Mammary epithelial cell (primary cell): ENCODE measurements around the gene AMZ1.

ENCODE experiments used
- CTCF ChIP-seq, 2 donors: IDR thresholded peaks in 1 of 2; conservative IDR thresholded peaks in 1 of 2; 2 replicates each; pipeline ENCODE4 v1.5.1; 2011 to 2012; ENCODE audit warnings: inconsistent platforms in 2 of 2, low read length in 2 of 2, mild to moderate bottlenecking in 2 of 2, control low read depth in 1 of 2, low read depth in 1 of 2; ENCODE audit not compliant: insufficient read depth in 1 of 2; ENCODE audit errors: extremely low read depth in 1 of 2
- EZH2 ChIP-seq: IDR thresholded peaks from 2 replicates; pipeline ENCODE4 v1.6.1; 2012; ENCODE audit warnings: low read length, inconsistent platforms, borderline replicate concordance

GRCh38 chr7:2644562-2645273, 43.3 kb upstream of the AMZ1 start:
- TF ChIP-seq CTCF (conservative IDR thresholded peaks at IDR 0.05 in 1 of 2, IDR thresholded peaks at IDR 0.05 in 1 of 2; ENCODE audit: extremely low read depth in 1 of 2, insufficient read depth in 1 of 2, low read depth in 1 of 2, low read length in 2 of 2) (no peak), EZH2 (no peak)
